Right cardiac atrium (tissue), 5 donors: ENCODE measurements around the gene LRRC56. TPM values are rescaled to one million over a fixed set of nuclear protein-coding genes. Genes with fewer than 3 reads are reported as not detected.

Experiments used
- ATAC-seq, 2 donors: fragments of 200-7000 bp; cut with Tn5 transposase; one replicate each; pipeline versions ENCODE4 v1.8.0 to v1.9.1; 2020; ENCODE audit warnings: moderate library complexity in 2 of 2, mild to moderate bottlenecking in 1 of 2
- DNase-seq, 3 donors: peaks; one replicate each; pipeline ENCODE4 v3.0.0-alpha.2; 2020
- H3K27ac ChIP-seq: one replicate; pipeline ENCODE4 v1.5.1; 2013; ENCODE audit warnings: mild to moderate bottlenecking, low read length, control low read depth, moderate library complexity
- H3K27me3 ChIP-seq: one replicate; pipeline ENCODE4 v1.6.1; 2013; ENCODE audit not compliant: control insufficient read depth, insufficient read depth
- H3K4me1 ChIP-seq: one replicate; pipeline ENCODE4 v1.6.1; 2013; ENCODE audit warnings: low read length; ENCODE audit not compliant: control insufficient read depth, insufficient read depth
- H3K4me3 ChIP-seq: one replicate; pipeline ENCODE4 v1.5.1; 2013; ENCODE audit warnings: low read length, control low read depth
- H3K9me3 ChIP-seq: one replicate; pipeline ENCODE4 v1.6.1; 2013; ENCODE audit warnings: low read length; ENCODE audit not compliant: control insufficient read depth
- WGBS: extraction: QIAGEN DNeasy Blood & Tissue Kit; methylation state at CpG from one replicate; pipeline ENCODE4 v1.1.7; 2013; 5-methylcytosine and 5-hydroxymethylcytosine counted together
- intact Hi-C, 4 donors: fragments of 100-400 bp; cut with DNase I; formaldehyde crosslinking; loops; one replicate each; pipeline versions ENCODE4 v1.11.0 to v1.14.0; 2022 to 2023
- polyA plus RNA-seq: library from polyadenylated mRNA; stranded (reverse); fragments of 200-250 nt; gene quantifications from one replicate; pipeline ENCODE4 v1.2.3, GENCODE V29; 2013
- total RNA-seq, 4 donors: library from RNA; stranded (reverse); fragmentation: NEBNext Ultra II Directional; extraction: Animal tissue kit (Norgen Biotek cat#: 25700); gene quantifications; one replicate each; pipeline ENCODE4 v1.2.1, GENCODE V29; 2021
- donor health status: healthy with polysubstance abuse.
- donor health status: DM: no; HTN: yes; CAD: no.
- donor health status: DM: no; HTN: no; CAD: no.
- donor health status: DM: no; HTN: yes; CAD: no; lungs with severe emphysema.
- donor health status: DM: yes; HTN: yes; CAD: no.

Gene LRRC56
- total and polyA plus RNA-seq, 5 donors, result 0.36 to 0.59 (median 0.46) TPM

DNA sequence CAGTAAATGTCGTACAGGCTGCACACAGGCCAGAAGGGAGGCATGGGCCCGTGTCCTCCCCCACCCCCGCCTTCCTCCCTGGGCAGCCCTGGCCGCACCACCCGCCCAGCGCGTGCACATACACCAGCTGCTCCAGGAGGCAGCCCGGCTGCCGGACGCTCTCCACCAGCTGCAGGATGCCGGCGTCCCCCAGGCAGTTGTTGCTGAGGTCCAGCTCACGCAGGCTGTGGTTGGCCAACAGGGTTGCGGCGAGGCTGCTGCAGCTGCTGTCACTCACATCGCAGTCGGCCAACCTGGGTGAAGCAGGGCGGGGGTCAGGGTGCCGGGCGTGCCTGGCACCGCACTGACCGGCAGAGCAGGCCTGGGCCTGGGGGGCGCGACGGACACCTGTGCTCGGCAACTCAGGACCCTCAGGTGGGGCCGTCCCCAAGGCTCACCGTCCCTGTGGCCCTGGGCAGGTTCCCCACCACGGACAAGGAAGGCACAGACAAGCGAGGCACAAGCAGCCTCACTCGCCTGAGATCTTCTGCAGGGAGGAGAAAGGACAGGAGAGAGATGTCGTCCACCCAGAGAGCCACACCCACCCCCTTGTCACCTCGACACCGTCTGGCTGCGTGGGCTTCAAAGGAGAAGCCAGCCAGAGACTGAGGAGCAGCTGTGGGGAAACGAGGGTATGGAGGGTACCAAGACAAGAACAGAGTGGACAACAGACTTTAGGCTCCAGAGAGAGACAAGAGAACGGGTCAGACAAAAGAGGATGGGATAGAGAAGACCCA lies 42.4 kb upstream of the LRRC56 start:
- 79% methylated on average over 37 of the region's 37 CpGs for WGBS
- Histone ChIP-seq H3K9me3 (no peaks in the 10 kb centered on the region), H3K27me3 (no peaks in the 10 kb centered on the region), H3K27ac (no peak overlapping the region), H3K4me1 (no peaks in the 10 kb centered on the region), H3K4me3 (no peak overlapping the region)
- DNase-seq (peak in 2 of 3 donors; percentile 55 to 62), ATAC-seq (no peak)
- intact Hi-C loops, result no loop called here

DNA sequence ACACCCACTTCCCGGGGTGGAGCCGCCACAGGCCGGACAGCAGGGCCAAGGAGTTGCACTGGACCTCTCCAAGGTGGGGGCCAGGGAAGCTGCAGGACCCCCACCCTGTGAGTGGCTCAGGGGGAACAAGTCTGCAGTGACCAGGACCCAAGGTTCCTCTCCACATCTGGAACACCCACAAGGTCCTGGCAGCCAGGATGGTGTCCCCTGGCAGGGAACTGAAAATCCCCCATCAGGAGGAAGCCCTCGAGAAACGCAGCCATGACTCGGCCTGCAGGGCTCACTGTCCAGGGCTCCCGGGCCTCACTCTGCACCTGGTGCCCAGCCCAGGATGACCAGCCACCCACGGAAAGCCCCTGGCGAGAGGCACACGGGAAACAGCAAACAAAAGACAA lies 41.8 kb upstream of the LRRC56 start:
- Histone ChIP-seq H3K27ac (no peak overlapping the region), H3K4me3 (no peak overlapping the region), H3K4me1 (no peaks in the 10 kb centered on the region), H3K9me3 (no peaks in the 10 kb centered on the region), H3K27me3 (no peaks in the 10 kb centered on the region)
- DNase-seq, result peak in 2 of 3 donors; percentile 32 to 52
- ATAC-seq, result no peak
- intact Hi-C loops, result no loop called here
- 58% methylated on average over 10 of the region's 10 CpGs for WGBS

DNA sequence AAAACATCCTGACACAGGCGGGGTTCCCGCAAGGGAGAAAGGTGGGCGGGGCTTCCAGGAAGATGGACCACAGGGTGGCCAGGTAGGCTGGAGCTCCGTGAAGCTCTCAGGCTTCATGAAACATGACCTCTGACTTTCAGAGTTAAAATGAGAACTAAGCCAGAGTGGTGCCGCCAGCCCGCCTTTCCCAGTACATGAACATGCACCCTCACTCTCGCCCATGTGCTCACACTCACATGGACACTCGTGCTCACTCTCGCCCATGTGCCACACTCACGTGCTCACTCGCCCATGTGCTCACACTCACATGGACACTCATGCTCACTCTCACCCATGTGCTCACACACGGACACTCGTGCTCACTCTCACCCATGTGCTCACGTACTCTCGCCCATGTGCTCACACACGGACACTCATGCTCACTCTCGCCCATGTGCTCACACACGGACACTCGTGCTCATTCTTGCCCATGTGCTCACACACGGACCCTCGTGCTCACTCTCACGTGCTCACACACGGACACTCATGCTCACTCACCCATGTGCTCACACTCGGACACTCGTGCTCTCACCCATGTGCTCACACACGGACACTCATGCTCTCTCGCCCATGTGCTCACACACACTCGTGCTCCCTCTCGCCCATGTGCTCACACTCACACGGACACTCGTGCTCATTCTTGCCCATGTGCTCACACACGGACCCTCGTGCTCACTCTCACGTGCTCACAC lies 40.3 kb upstream of the LRRC56 start:
- ATAC-seq (no peak), DNase-seq (peak; percentile 15 to 50 (median 43))
- 95% methylated on average over 34 of the region's 34 CpGs for WGBS
- Histone ChIP-seq H3K4me3 (no peak overlapping the region), H3K4me1 (no peaks in the 10 kb centered on the region), H3K9me3 (no peaks in the 10 kb centered on the region), H3K27ac (no peak overlapping the region), H3K27me3 (no peaks in the 10 kb centered on the region)
- intact Hi-C loops, result no loop called here

DNA sequence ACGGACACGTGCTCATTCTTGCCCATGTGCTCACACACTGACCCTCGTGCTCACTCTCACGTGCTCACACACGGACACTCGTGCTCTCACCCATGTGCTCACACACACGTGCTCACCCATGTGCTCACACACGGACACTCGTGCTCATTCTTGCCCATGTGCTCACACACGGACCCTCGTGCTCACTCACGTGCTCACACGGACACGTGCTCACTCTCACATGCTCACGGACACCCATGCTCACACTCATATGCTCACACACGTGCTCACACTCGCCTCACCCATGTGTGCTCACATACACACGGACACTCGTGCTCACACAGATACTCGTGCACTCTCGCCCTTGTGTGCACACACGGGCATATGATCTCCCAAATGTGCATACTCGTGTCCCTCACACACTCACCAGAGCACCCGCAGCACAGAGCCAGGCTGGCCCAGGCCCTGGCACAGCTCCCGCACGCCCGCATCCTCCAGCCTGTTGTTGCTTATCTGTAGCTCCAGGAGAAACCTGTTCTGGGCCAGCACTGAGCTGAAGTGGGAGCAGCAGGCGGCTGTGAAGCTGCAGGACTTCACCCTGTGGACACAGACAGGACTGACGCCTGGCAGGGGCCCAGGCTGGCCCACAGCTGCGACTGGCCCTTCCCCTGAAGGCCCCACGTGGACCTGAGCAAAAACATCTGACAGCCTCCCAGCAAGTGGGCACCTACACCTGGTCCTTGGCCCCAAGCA lies 39.6 kb upstream of the LRRC56 start:
- 87% methylated on average over 31 of the region's 31 CpGs for WGBS
- intact Hi-C loops, result no loop called here
- H3K27ac ChIP-seq, result no peak overlapping the region
- no peaks in the 10 kb centered on the region for H3K9me3 ChIP-seq
- H3K27me3 ChIP-seq, result no peaks in the 10 kb centered on the region
- H3K4me3 ChIP-seq, result no peak overlapping the region
- peak; percentile 6 to 42 for ATAC-seq
- DNase-seq, result peak; percentile 55 to 87 (median 86)
- peaks cover 2% of the 10 kb centered on the region for H3K4me1 ChIP-seq

DNA sequence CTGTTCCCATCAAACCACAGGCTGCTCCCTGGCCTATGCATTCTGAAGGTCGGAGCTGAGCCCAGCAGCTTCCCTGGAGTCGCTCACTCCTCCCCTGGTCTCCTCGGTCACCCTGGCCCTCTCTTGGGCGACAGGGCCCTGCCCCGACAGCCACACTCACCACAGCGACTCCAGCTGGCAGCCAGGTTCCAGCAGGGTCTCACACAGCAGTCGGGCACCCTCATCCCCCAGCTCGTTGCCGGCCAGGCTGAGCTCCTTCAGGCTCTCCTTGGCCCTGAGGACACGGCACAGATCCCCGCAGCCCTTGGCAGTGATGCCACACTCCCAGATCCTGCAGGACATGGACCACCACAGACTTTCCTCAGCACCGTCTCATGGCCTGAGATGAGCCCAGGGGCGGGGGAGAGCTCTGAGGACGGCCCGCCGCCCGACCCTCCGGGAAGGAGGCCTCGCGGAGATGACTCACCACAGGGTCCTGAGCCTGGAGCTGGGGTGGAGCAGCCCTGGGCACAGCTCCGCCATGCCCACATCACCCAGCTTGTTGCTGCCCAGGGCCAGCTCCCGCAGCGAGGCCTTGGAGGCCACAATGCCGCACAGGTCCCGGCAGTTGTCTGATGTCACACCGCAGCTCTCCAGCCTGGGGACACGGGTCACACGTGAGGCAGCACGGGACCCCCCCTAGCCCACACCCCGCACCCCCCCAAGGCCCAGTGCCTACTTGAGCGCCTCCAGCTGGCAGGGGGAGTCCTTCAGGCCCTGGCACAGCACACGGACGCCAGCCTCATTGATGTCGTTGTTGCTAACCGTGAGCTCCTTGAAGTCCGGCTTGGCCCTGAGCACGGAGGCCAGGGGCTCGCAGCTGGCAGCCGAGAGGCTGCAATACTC lies 38.8 kb upstream of the LRRC56 start:
- 85% methylated on average over 39 of the region's 39 CpGs for WGBS
- ATAC-seq (no peak), DNase-seq (peak in 2 of 3 donors; percentile 57 to 73)
- intact Hi-C loops, result no loop called here
- Histone ChIP-seq H3K27me3 (no peaks in the 10 kb centered on the region), H3K4me1 (peaks cover 2% of the 10 kb centered on the region), H3K4me3 (no peak overlapping the region), H3K9me3 (no peaks in the 10 kb centered on the region), H3K27ac (peak overlapping the region; percentile 70)

DNA sequence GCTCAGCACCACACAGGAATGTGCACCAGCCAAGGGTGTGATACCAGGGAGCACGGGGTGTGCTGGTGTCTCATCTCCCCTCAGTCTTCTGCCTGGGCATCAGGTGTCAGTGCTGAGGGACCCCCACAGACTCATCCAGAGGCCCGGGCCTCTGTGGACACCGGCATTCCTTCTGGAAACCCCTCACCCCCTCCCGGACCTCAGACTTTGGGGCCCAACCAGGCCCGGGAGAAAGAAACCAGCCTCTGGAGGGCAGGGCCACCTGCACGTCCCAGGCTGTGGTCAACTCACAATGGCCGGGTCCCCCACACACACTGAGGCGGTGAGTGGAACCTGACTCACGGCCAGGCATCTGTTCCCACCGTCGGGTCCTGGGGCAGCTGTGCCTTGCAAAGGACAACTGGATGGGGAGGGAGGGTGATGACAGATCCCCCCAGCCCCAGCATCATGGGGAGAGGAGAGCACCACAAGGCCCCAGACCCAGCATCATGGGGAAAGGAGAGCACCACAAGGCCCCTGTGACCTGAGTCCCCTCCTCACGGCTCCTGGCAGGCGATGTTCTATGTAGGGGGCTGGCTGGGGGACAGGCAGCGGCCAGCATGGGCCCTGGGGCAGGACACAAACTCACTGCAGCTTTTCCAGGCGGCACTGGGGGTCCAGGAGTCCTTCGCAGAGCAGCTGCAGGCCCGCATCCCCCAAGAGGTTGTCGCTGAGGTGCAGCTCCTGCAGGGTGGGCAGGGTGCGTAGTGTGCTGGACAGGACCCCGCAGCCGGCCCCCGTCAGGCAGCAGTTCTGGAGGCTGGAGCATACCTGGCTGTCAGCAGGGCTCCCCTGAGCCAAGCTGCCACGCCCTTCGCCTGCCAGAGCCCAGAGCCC lies 37.9 kb upstream of the LRRC56 start:
- peaks cover 2% of the 10 kb centered on the region for H3K4me1 ChIP-seq
- DNase-seq (peak in 2 of 3 donors; percentile 49 to 62), ATAC-seq (no peak)
- no peak overlapping the region for H3K27ac ChIP-seq
- 84% methylated on average over 24 of the region's 24 CpGs for WGBS
- intact Hi-C loops, result loop anchor here in 1 of 4 donors (5.0 kb wide), 1 partner anchor 47 kb away; the partner anchor contains the start of gene PTDSS2
- no peaks in the 10 kb centered on the region for H3K9me3 ChIP-seq
- no peaks in the 10 kb centered on the region for H3K27me3 ChIP-seq
- H3K4me3 ChIP-seq, result no peak overlapping the region

DNA sequence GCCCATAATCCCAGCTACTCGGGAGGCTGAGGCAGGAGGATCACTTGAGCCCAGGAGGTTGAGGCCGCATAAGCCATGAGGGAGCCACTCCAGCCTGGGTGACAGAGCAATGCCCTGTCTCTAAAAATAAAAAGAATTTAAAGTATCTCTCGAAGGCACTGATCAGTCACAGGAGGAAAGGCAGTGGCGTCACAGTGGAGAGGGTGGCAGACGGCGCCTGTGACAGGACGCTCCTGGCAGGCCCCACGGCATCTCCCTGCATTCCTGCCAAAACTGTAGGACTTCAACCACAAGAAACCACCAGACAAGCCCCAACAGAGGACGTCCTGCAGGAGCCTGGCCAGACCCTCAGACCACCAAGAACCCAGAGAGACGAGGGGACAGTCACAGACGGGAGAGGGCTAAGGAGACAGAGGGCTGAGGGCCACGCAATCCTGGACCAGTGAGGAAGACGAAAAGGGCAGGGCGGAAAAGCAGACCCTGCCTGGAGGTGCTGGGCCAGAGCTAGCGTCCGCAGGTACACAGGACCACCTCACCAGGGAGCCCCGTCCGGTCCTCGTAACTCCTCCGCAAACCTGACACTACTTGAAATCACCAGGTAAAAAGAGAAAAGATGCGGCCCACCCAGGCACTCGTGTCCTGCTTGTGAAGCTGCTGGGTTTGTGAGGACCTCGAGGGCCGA lies 36.2 kb upstream of the LRRC56 start:
- peak; percentile 2 to 5 for ATAC-seq
- no peaks in the 10 kb centered on the region for H3K9me3 ChIP-seq
- intact Hi-C loops, result loop anchor here in 1 of 4 donors (5.0 kb wide), 1 partner anchor 49 kb away; the partner anchor contains the start of gene PTDSS2
- 82% methylated on average over 24 of the region's 24 CpGs for WGBS
- H3K4me3 ChIP-seq, result no peak overlapping the region
- peaks cover 4% of the 10 kb centered on the region for H3K4me1 ChIP-seq
- H3K27me3 ChIP-seq, result no peaks in the 10 kb centered on the region
- DNase-seq, result peak in 2 of 3 donors; percentile 78 to 80
- H3K27ac ChIP-seq, result peak overlapping the region; percentile 76

DNA sequence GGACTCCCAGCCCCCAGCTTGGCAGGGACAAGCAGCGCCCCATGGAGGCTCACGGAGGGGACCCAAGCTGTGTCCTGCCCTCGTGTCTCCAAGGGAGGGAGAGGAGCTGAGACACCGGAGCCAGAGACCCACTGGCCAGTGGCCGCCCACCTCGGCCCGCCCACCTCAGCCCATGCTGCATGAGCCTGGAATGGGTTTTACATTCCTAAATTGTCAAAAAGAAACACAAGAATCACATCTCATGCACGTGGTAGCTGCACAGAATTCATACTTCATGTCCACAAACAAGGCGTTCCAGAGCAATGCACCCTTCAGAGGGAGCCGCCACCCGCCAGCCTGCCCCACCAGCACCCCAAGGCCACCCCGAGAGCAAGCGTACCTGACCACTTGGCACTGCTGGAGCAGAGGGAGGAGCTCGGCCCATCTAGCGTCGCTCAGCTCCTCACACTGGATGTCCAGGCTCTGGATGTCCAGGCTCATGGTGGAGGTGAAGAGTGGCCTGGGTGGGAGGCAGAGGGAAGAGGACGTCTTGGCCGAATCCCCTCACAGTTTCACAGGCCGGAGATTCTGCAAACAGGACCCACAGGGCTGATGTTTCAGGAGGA lies 35.5 kb upstream of the LRRC56 start:
- H3K4me1 ChIP-seq, result peaks cover 4% of the 10 kb centered on the region
- DNase-seq (peak in 2 of 3 donors; percentile 56 to 63), ATAC-seq (no peak)
- 80% methylated on average over 19 of the region's 19 CpGs for WGBS
- no peaks in the 10 kb centered on the region for H3K27me3 ChIP-seq
- H3K4me3 ChIP-seq, result no peak overlapping the region
- intact Hi-C loops, result loop anchor here in 1 of 4 donors (5.0 kb wide), 1 partner anchor 49 kb away; the partner anchor contains the start of gene PTDSS2
- peak overlapping the region; percentile 76 for H3K27ac ChIP-seq
- H3K9me3 ChIP-seq, result no peaks in the 10 kb centered on the region
